LNCaP clone FGC (cell line): Measurements from ENCODE around the gene MAOB.

Experiments used
- DNase-seq: peaks from one replicate; pipeline ENCODE4 v3.0.0-alpha.2; 2011; ENCODE audit warnings: low read depth
- H3K4me3 ChIP-seq: 2 replicates; pipeline ENCODE4 v1.5.1; 2011; ENCODE audit warnings: mild to moderate bottlenecking, low read depth, low read length, control low read depth
- CTCF ChIP-seq: IDR thresholded peaks from 2 replicates; pipeline ENCODE4 v1.5.1; 2012; ENCODE audit warnings: mild to moderate bottlenecking; ENCODE audit not compliant: control insufficient read depth, insufficient read depth; ENCODE audit errors: extremely low read depth

MAOB gene

GRCh38 chrX:43745938-43746721 lies 136.1 kb downstream of the MAOB start:
- H3K4me3 ChIP-seq, result no peak overlapping the region
- no peak for TF ChIP-seq CTCF
- no peak for DNase-seq

DNA sequence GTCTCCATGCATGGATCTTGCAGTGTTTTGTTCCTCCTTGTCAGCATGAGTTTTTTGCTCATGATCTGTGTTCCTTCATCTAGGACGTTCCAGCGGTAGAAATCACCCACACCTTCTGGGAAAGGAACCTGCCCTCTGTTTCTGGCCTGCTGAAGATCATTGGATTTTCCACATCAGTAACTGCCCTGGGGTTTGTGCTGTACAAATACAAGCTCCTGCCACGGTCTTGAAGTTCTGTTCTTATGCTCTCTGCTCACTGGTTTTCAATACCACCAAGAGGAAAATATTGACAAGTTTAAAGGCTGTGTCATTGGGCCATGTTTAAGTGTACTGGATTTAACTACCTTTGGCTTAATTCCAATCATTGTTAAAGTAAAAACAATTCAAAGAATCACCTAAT lies 138.0 kb downstream of the MAOB start:
- no peak for TF ChIP-seq CTCF
- DNase-seq, result no peak
- H3K4me3 ChIP-seq, result no peak overlapping the region

- no peak for DNase-seq
- no peak overlapping the region for H3K4me3 ChIP-seq
- no peak for TF ChIP-seq CTCF
These were observed 139.0 kb downstream of the MAOB start for GRCh38 chrX:43743100-43743822.

DNA sequence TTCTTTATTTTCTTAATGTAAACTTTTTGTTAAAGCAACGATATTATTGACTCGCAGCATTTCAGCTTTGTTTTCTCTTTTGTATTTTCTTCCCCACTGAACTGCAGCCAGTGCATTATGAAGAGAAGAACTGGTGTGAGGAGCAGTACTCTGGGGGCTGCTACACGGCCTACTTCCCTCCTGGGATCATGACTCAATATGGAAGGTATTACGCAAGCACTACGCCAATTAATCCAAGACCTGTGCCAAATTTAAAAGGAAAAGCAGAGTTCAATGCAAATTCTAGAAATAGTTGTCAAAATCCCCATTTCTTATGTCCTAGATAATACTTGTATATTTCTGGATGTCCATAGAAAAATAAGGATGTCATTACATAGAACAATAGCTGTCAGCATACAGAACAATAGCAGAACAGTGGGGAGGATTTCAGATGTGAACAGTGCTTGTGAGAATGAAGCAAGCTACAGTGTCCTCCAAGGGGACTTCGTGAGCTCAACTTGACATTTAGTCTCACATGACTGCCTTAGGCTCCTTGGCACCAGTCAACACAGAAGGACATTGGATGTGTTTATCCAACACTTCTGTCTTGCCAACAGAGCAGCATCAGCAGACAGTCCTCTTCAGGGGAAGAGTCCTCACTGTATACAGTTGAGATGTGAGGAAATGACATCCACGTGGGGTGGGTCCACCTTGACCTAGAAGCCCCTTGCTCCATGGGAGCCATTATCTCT lies 140.2 kb downstream of the MAOB start:
- no peak for TF ChIP-seq CTCF
- no peak for DNase-seq
- H3K4me3 ChIP-seq, result no peak overlapping the region

DNA sequence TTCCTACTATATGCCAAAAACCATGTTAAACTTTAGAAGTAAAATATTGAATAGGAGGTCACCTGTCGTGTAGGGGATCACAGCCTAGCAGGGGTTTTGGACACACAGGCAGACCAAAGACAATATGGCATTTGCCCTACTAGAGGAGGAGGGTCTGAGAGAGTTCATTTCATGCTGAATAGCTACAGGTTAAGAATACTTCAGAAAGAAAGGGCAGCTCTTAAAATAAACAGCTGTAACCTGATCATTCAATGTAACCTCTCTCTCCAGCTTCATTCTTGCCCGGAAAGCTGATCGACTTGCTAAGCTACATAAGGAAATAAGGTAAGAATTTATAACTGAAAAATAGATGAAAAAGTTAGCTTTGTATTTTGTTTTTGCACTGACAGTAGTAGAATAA lies 146.3 kb downstream of the MAOB start:
- no peak for DNase-seq
- no peak overlapping the region for H3K4me3 ChIP-seq
- no peak for TF ChIP-seq CTCF

- no peak for DNase-seq
- no peak for TF ChIP-seq CTCF
- H3K4me3 ChIP-seq, result no peak overlapping the region
These were observed 146.7 kb downstream of the MAOB start for GRCh38 chrX:43735534-43735933.
